HEK293 (cell line): ENCODE measurements around the gene SMIM1.

ENCODE experiments used
- CTCF ChIA-PET: fragments of 350-600 bp; formaldehyde crosslinking; extraction: SDS; loops from one replicate; lab custom pipeline; 2021; ENCODE audit warnings: antibody characterized with exemption; lab: Yijun Ruan, JAX
- POLR2A ChIA-PET: fragments of 300-600 bp; formaldehyde crosslinking; extraction: SDS; loops from one replicate; lab custom pipeline; 2020; ENCODE audit warnings: antibody characterized with exemption, inconsistent platforms; lab: Yijun Ruan, JAX
- H3K27ac ChIP-seq: fragments of 200-500 bp; sonication (Bioruptor generic); 2 replicates; pipeline ENCODE4 v1.5.1; 2014; ENCODE audit warnings: low read depth, low read length, control low read depth, inconsistent platforms; ENCODE audit errors: extremely low read depth
- H3K36me3 ChIP-seq, 2 experiments: fragments of 200-500 bp in 1 of 2; sonication (Bioruptor generic) in 1 of 2; 1 replicate in 1 of 2; 2 replicates in 1 of 2; pipeline ENCODE4 v1.5.1; 2014 to 2017; ENCODE audit warnings: inconsistent platforms in 2 of 2, low read length in 2 of 2; ENCODE audit not compliant: control insufficient read depth in 2 of 2, insufficient read depth in 1 of 2
- H3K4me1 ChIP-seq: fragments of 200-500 bp; sonication (Bioruptor generic); 2 replicates; pipeline ENCODE4 v1.5.1; 2014; ENCODE audit warnings: mild to moderate bottlenecking, low read length, inconsistent platforms; ENCODE audit not compliant: control insufficient read depth, insufficient read depth
- H3K4me3 ChIP-seq: 2 replicates; pipeline ENCODE4 v1.5.1; 2011; ENCODE audit warnings: low read depth, mild to moderate bottlenecking, control low read depth, low read length, moderate library complexity
- H3K9me3 ChIP-seq: fragments of 200-500 bp; sonication (Bioruptor generic); 2 replicates; pipeline ENCODE4 v1.5.1; 2014; ENCODE audit warnings: low read depth, low read length, inconsistent platforms; ENCODE audit not compliant: control insufficient read depth, insufficient read depth
- EGR2 ChIP-seq: fragments of 450-650 bp; formaldehyde crosslinking; IDR thresholded peaks from 2 replicates; pipeline ENCODE4 v1.5.1; 2016; ENCODE audit warnings: low read depth, missing biosample characterization, missing genetic modification characterization
- PRDM1 ChIP-seq: fragments of 450-650 bp; formaldehyde crosslinking; IDR thresholded peaks from 2 replicates; pipeline ENCODE4; 2016; ENCODE audit warnings: missing biosample characterization, missing genetic modification characterization
- PRDM10 ChIP-seq: fragments of 450-650 bp; formaldehyde crosslinking; IDR thresholded peaks from 2 replicates; pipeline ENCODE4 v1.5.1; 2016; ENCODE audit warnings: missing biosample characterization, missing genetic modification characterization
- PRDM6 ChIP-seq: fragments of 450-650 bp; formaldehyde crosslinking; IDR thresholded peaks from 2 replicates; pipeline ENCODE4 v1.5.1; 2017; ENCODE audit warnings: missing biosample characterization, missing genetic modification characterization
- ZFP69B ChIP-seq: fragments of 450-650 bp; formaldehyde crosslinking; IDR thresholded peaks from 2 replicates; pipeline ENCODE4 v1.5.1; 2016; ENCODE audit warnings: missing biosample characterization, missing genetic modification characterization
- ZNF112 ChIP-seq: fragments of 450-650 bp; formaldehyde crosslinking; IDR thresholded peaks from 2 replicates; pipeline ENCODE4 v1.5.0; 2017; ENCODE audit warnings: missing biosample characterization, missing genetic modification characterization
- ZNF223 ChIP-seq: fragments of 450-650 bp; formaldehyde crosslinking; IDR thresholded peaks from 2 replicates; pipeline ENCODE4 v1.5.1; 2016; ENCODE audit warnings: missing biosample characterization, missing genetic modification characterization
- ZNF292 ChIP-seq: fragments of 450-650 bp; formaldehyde crosslinking; IDR thresholded peaks from 2 replicates; pipeline ENCODE4 v1.5.1; 2016; ENCODE audit warnings: low read depth, missing biosample characterization, missing genetic modification characterization, borderline replicate concordance
- ZNF362 ChIP-seq: fragments of 450-650 bp; formaldehyde crosslinking; IDR thresholded peaks from 2 replicates; pipeline ENCODE4 v1.5.1; 2016; ENCODE audit warnings: missing biosample characterization, missing genetic modification characterization
- ZNF48 ChIP-seq: fragments of 450-650 bp; formaldehyde crosslinking; IDR thresholded peaks from 2 replicates; pipeline ENCODE4 v1.5.1; 2016; ENCODE audit warnings: missing biosample characterization, missing genetic modification characterization
- ZNF510 ChIP-seq: fragments of 450-650 bp; formaldehyde crosslinking; IDR thresholded peaks from 2 replicates; pipeline ENCODE4 v1.5.1; 2018; ENCODE audit warnings: mild to moderate bottlenecking, missing genetic modification characterization, missing biosample characterization; ENCODE audit not compliant: insufficient replicate concordance
- ZNF560 ChIP-seq: fragments of 450-650 bp; formaldehyde crosslinking; IDR thresholded peaks from 2 replicates; pipeline ENCODE4 v1.5.1; 2017; ENCODE audit warnings: missing biosample characterization, missing genetic modification characterization, borderline replicate concordance
- ZNF624 ChIP-seq: fragments of 450-650 bp; formaldehyde crosslinking; IDR thresholded peaks from 2 replicates; pipeline ENCODE4 v1.5.1; 2017; ENCODE audit warnings: missing biosample characterization, missing genetic modification characterization
- ZSCAN16 ChIP-seq: fragments of 450-650 bp; formaldehyde crosslinking; IDR thresholded peaks from 2 replicates; pipeline ENCODE4 v1.5.1; 2016; ENCODE audit warnings: missing biosample characterization, missing genetic modification characterization
- ZSCAN30 ChIP-seq: fragments of 450-650 bp; IDR thresholded peaks from 2 replicates; pipeline ENCODE4 v1.5.1; 2018; ENCODE audit warnings: missing biosample characterization, mild to moderate bottlenecking, missing genetic modification characterization, moderate library complexity
- TF ChIP-seq, protein P1 (sequence below): fragments of 450-650 bp; formaldehyde crosslinking; IDR thresholded peaks from 2 replicates; pipeline ENCODE4 v1.5.1; 2016; ENCODE audit warnings: missing biosample characterization, missing genetic modification characterization

Gene SMIM1

GRCh38 chr1:3736708-3737107 is 35.8 kb upstream of the SMIM1 start:
- H3K27ac ChIP-seq = no peak overlapping the region
- no peaks in the 10 kb centered on the region for H3K4me1 ChIP-seq
- ChIA-PET POLR2A (no interaction called here), CTCF (no interaction called here)
- peaks cover 8 to 100% of the 10 kb centered on the region in 2 experiments; a peak in 2 of 3 replicates for H3K36me3 ChIP-seq
- H3K4me3 ChIP-seq = no peak overlapping the region
- H3K9me3 ChIP-seq = no peaks in the 10 kb centered on the region
- TF ChIP-seq PRDM10 (tag by site-specific recombination) = 0 out of 2 replicates have a peak, but pooled peaks have one; percentile 15
- no peak for TF ChIP-seq PRDM6 (tag by site-specific recombination)
- TF ChIP-seq EGR2 = 0 out of 2 replicates have a peak, but pooled peaks have one; percentile 8
- TF ChIP-seq ZFP69B (tag by site-specific recombination) = no peak

- H3K4me3 ChIP-seq = no peak overlapping the region
- TF ChIP-seq ZNF362 (tag by site-specific recombination) = no peak
- no peak for TF ChIP-seq ZNF510 (tag by site-specific recombination)
- no peak for TF ChIP-seq ZNF223 (tag by site-specific recombination)
- TF ChIP-seq ZNF112 (tag by site-specific recombination) = no peak
- no peak for TF ChIP-seq ZNF560 (tag by site-specific recombination)
- no peak for TF ChIP-seq ZNF292 (tag by site-specific recombination)
- TF ChIP-seq ZNF624 (tag by site-specific recombination) = no peak
- no peak for TF ChIP-seq ZSCAN30 (tag by site-specific recombination)
- no peak for TF ChIP-seq PRDM1 (tag by site-specific recombination)
- no peak for TF ChIP-seq ZSCAN16
- TF ChIP-seq, protein P1, sequence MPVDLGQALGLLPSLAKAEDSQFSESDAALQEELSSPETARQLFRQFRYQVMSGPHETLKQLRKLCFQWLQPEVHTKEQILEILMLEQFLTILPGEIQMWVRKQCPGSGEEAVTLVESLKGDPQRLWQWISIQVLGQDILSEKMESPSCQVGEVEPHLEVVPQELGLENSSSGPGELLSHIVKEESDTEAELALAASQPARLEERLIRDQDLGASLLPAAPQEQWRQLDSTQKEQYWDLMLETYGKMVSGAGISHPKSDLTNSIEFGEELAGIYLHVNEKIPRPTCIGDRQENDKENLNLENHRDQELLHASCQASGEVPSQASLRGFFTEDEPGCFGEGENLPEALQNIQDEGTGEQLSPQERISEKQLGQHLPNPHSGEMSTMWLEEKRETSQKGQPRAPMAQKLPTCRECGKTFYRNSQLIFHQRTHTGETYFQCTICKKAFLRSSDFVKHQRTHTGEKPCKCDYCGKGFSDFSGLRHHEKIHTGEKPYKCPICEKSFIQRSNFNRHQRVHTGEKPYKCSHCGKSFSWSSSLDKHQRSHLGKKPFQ (tag by site-specific recombination) = no peak
- TF ChIP-seq ZNF48 (tag by site-specific recombination) = no peak
- peaks cover 11 to 99% of the 10 kb centered on the region in 2 experiments; a peak in 2 of 3 replicates for H3K36me3 ChIP-seq
- no peaks in the 10 kb centered on the region for H3K9me3 ChIP-seq
- POLR2A ChIA-PET = no interaction called here
- CTCF ChIA-PET = no interaction called here
- H3K27ac ChIP-seq = no peak overlapping the region
- H3K4me1 ChIP-seq = no peaks in the 10 kb centered on the region
These were observed 33.6 kb upstream of the SMIM1 start for GRCh38 chr1:3738943-3739342.
